IPS-15b (cell line): ENCODE measurements around the gene COL26A1.

Experiments
- H3K27me3 ChIP-seq: one replicate; pipeline ENCODE4 v1.6.1; 2013; ENCODE audit warnings: low read length; ENCODE audit not compliant: control insufficient read depth, insufficient read depth
- H3K36me3 ChIP-seq: one replicate; pipeline ENCODE4 v1.6.1; 2013; ENCODE audit warnings: low read length; ENCODE audit not compliant: control insufficient read depth, insufficient read depth
- H3K4me1 ChIP-seq: one replicate; pipeline ENCODE4 v1.6.1; 2013; ENCODE audit warnings: mild to moderate bottlenecking, low read length; ENCODE audit not compliant: control insufficient read depth, insufficient read depth
- H3K4me3 ChIP-seq: one replicate; pipeline ENCODE4 v1.5.1; 2013; ENCODE audit warnings: low read depth, low read length
- H3K9ac ChIP-seq: one replicate; pipeline ENCODE4 v1.6.1; 2013; ENCODE audit warnings: low read depth, mild to moderate bottlenecking, low read length
- H3K9me3 ChIP-seq: one replicate; pipeline ENCODE4 v1.6.1; 2013; ENCODE audit warnings: mild to moderate bottlenecking, low read length; ENCODE audit not compliant: control insufficient read depth, insufficient read depth

COL26A1 gene

DNA sequence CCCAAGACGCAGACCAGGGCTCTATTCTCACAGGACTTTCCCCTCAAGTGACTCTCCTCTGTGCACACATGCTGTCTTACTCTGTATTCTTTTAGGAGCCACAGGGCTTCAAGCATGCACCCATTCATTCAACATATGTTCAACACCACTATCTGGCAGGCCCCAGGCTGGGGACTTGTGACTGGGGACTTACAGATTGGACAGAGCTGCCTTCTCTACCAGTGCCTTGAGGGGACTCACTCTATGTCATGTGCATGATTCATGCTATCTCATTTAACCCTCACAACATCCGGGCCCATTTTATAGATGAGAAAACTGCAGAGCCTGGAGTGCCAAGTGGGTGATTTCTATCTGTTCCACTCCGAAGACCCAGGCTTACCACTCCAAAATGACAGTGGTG is 232.1 kb downstream of the COL26A1 start:
- H3K9ac ChIP-seq, result no peak overlapping the region
- H3K4me1 ChIP-seq, result no peaks in the 10 kb centered on the region
- H3K9me3 ChIP-seq, result no peaks in the 10 kb centered on the region
- H3K27me3 ChIP-seq, result no peaks in the 10 kb centered on the region
- H3K4me3 ChIP-seq, result no peak overlapping the region
- no peaks in the 10 kb centered on the region for H3K36me3 ChIP-seq

DNA sequence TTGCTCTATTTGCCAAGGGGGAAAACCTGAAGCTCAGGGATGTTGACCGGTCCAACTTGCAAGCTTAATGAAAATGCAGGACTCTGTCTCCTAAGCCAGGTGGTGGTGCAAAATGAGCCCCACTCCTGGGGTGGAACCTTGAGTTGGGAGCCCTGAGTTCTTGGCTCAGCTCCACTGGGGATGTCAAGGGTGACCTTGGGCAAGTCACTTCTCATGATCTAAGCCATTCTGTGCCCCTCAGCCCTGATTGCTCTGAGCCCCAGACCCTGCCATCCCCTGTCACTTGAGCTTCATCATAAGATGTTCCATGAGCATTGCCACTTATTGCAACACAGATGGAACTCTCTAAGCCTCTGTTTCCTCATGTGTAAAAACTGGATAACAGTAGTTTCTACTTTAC is 232.6 kb downstream of the COL26A1 start:
- Histone ChIP-seq H3K4me3 (no peak overlapping the region), H3K4me1 (no peaks in the 10 kb centered on the region), H3K27me3 (no peaks in the 10 kb centered on the region), H3K36me3 (no peaks in the 10 kb centered on the region), H3K9ac (no peak overlapping the region), H3K9me3 (no peaks in the 10 kb centered on the region)

DNA sequence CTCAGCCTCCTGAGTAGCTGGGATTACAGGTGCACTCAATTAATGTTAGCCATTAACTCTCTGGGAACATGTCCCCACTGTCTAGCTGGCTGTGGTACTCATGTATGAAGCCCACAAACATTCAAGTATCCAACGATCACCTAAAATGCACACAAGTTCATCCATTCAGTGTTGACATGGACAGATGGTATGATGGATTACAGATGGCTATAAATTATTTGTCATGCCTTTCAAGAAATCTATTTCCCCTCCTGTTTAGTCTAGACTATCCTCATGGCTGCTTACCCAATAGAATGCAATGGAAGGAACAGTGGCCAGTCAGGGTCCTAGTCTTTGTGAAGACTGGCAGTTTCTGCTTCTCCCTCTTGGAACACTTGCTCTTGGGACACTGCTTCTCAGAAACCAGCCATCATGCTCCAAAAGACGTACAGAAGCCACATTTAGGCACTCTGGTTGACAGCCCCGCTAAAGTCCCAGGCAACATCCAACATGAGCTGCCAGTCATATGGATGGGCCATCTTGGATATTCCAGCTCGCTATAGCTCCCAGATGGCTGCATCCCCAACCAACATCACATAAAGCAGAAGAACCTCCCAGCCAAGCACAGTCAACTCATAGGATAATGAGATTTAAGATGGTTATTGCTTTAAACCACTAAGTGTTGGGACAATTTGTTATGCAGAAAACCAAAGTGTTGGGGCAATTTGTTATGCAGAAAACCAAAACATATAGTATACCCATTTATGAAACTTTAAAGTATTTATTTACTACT is 233.3 kb downstream of the COL26A1 start:
- no peaks in the 10 kb centered on the region for H3K36me3 ChIP-seq
- no peak overlapping the region for H3K9ac ChIP-seq
- H3K4me3 ChIP-seq, result no peak overlapping the region
- no peaks in the 10 kb centered on the region for H3K27me3 ChIP-seq
- no peaks in the 10 kb centered on the region for H3K9me3 ChIP-seq
- H3K4me1 ChIP-seq, result no peaks in the 10 kb centered on the region

DNA sequence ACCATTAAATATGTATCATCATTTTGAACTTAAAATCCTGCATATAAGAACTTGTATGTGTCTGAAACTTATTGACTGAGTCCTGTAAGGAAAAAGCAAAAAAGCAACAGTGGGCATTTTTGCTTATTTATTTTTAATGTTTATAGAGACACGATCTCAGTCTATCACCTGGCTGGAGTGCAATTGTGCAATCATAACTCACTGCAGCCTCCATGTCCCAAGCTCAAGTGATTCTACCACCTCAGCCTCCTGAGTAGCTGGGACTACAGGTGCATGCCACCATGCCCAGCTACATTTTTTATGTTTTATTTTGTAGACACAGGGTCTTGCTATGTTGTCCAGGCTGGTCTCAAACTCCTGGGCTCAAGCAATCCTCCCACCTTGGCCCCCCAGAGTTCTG is 234.2 kb downstream of the COL26A1 start:
- no peak overlapping the region for H3K4me3 ChIP-seq
- H3K36me3 ChIP-seq, result no peaks in the 10 kb centered on the region
- no peaks in the 10 kb centered on the region for H3K27me3 ChIP-seq
- H3K9ac ChIP-seq, result no peak overlapping the region
- no peaks in the 10 kb centered on the region for H3K9me3 ChIP-seq
- H3K4me1 ChIP-seq, result no peaks in the 10 kb centered on the region

DNA sequence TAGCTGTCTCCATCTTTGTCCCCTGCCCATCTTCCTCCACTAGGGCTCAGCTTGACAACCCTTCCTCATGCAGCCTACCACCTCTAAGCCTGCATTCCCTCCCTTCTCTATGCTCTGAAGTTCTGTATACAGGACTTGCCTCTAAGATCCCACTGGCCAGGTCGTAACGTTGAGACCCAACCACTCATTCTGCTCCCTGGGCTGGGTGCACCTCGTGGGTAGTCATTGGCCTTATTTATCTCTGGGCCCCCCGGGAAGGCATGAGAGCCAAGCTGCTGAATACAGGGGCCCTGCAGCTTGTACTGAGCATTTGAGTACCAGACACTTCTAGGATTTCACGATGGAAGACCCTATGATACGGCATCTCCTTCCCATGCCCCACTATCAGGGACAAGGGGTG is 235.3 kb downstream of the COL26A1 start:
- Histone ChIP-seq H3K4me1 (no peaks in the 10 kb centered on the region), H3K9ac (no peak overlapping the region), H3K4me3 (no peak overlapping the region), H3K9me3 (no peaks in the 10 kb centered on the region), H3K27me3 (no peaks in the 10 kb centered on the region), H3K36me3 (no peaks in the 10 kb centered on the region)

DNA sequence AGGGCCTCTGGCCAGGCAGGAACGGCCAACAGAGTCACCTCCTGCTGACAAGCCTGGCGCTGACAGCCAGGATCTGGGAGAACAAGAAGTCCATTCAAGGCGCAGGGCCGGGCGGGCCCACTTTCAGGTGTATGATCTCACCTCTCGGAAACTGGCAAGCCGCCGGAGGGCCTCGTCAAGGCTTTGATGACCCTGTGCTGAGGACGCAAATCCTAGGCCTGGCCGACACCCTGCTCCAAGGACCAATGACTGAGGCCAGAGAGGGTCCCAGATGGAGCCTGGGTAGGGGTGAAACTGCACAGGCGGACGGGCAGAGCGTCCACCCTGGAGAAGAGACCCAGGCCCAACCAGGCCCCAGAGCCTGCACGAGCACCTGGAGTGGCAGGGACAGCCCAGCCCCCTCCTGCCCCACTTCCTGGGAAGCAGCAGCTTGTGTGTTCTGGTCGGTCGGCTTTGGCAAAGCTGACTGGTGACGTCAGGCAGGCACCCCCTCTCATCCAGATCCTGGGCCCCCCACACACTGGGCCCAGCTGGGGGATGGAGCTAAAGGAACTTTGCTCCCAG is 235.8 kb downstream of the COL26A1 start:
- Histone ChIP-seq H3K9ac (no peak overlapping the region), H3K27me3 (no peaks in the 10 kb centered on the region), H3K9me3 (no peaks in the 10 kb centered on the region), H3K4me3 (no peak overlapping the region), H3K36me3 (no peaks in the 10 kb centered on the region), H3K4me1 (no peaks in the 10 kb centered on the region)

DNA sequence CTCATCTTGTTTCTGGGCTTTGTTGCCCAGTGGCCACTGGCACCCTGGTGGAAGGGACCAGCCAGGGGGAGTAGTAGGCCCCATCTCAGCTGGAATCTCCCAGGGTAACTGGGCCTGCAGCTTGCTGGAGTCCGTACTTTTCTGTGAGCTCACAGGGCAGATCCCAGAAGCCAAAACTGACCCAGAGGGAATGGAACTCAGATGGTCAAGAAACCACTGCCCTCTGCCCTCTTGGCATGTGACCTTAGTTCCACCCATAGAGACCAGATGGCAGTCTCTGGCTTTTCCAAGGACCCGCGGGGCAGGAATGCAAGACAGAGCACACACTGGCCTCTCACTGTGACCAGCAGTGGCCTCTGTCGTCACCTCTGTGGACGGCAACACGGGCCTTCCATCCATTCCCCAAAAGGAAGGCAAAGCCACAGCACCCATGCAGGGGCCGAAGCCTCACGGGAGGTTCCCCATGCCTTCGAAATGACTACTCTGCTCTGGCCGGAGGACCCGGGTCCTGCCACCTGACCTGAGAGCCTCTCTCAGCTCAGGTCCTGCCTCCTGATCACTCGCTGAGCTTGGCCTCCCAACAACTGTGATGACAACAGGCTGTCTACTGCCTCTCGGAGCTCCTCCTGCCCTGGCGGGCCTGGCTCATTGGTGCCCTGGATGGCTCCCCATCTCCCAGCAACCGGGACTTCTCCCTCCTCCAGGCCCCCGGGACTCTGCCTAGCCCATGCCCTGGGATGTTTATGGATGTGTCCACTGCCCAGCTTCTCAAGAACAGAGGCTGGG is 236.5 kb downstream of the COL26A1 start:
- H3K27me3 ChIP-seq, result no peaks in the 10 kb centered on the region
- H3K9ac ChIP-seq, result no peak overlapping the region
- H3K9me3 ChIP-seq, result no peaks in the 10 kb centered on the region
- no peaks in the 10 kb centered on the region for H3K4me1 ChIP-seq
- no peak overlapping the region for H3K4me3 ChIP-seq
- no peaks in the 10 kb centered on the region for H3K36me3 ChIP-seq

DNA sequence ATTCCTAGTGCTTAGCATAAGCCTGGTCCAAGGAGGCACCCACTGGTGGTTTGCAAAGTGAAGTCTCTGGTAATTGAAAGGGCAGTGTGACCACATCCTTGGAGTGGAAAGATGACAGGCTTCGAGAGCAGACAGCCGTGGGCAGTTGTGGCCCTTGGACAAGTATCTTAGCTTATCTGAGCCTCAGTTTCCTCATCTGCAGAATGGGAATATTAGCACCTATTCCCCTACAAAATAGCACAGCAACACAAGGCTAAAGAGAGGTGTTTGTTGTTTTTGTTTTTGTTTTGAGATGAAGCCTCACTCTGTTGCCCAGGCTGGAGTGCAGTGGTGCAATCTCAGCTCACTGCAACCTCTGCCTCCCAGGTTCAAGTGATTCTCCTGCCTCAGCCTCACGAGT is 237.1 kb downstream of the COL26A1 start:
- Histone ChIP-seq H3K27me3 (no peaks in the 10 kb centered on the region), H3K9me3 (no peaks in the 10 kb centered on the region), H3K4me1 (no peaks in the 10 kb centered on the region), H3K9ac (no peak overlapping the region), H3K36me3 (no peaks in the 10 kb centered on the region), H3K4me3 (no peak overlapping the region)

DNA sequence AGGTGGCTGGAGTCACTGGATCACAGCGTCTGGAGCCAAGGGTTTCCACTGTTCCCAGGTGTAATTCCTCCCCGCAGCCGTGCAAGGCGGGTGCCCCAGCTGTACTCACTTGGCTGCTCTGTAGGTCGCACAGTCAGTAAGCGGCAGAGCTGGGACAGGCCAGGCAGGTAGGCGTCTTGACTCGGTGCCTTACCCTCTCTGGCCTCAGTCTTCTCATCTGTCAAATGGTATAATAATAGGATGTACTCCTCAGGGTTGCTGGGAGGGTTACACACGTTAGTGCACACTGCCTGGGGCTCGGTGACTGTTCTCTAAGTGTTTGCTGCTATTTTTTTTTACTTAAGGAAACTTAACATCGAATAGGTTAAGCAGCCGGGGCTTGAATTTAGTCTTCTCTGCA is 239.4 kb downstream of the COL26A1 start:
- H3K9ac ChIP-seq, result no peak overlapping the region
- H3K4me1 ChIP-seq, result no peaks in the 10 kb centered on the region
- no peak overlapping the region for H3K4me3 ChIP-seq

DNA sequence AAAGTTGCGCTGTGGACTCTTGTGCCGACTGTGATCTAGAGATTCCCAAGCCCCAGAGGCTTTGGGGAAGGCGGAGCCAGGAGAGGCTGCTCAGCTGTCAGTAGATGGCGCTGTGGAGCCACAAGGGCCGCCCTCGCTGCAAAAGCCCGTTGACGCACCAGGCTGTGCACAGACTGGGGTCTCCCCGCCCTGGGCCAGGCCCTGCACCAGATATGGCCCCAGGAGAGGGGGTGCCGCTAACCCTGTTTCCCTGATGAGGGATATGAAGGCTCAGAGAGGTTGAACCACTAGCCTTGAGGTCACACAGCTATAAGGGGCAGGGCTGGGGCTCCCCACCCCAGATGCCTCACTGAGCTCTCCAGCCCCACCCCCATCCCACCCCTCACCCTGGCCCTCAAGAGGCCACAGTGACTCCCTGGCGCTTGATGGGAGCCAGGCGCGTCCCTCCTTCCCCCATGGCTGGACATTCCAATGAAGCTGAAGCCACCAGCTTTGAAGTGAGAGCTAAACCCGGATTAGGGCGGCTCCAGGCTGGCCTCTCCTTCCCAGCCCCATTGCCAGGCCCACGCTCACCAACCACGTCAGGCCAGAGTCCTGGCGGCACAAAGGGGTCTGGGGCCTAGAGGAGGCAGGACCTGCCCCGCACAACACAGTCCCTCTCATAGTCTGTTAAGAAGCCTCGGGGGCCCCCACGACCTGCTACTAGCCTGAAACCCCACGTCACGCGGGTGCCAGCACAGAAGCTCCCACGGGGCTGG is 240.0 kb downstream of the COL26A1 start:
- no peaks in the 10 kb centered on the region for H3K36me3 ChIP-seq
- H3K27me3 ChIP-seq, result no peaks in the 10 kb centered on the region
- no peak overlapping the region for H3K4me3 ChIP-seq
- no peaks in the 10 kb centered on the region for H3K4me1 ChIP-seq
- no peak overlapping the region for H3K9ac ChIP-seq
- no peaks in the 10 kb centered on the region for H3K9me3 ChIP-seq

More for the DNA sequence above, 239.4 kb downstream of the COL26A1 start:
- no peaks in the 10 kb centered on the region for H3K27me3 ChIP-seq
- no peaks in the 10 kb centered on the region for H3K36me3 ChIP-seq
- no peaks in the 10 kb centered on the region for H3K9me3 ChIP-seq

DNA sequence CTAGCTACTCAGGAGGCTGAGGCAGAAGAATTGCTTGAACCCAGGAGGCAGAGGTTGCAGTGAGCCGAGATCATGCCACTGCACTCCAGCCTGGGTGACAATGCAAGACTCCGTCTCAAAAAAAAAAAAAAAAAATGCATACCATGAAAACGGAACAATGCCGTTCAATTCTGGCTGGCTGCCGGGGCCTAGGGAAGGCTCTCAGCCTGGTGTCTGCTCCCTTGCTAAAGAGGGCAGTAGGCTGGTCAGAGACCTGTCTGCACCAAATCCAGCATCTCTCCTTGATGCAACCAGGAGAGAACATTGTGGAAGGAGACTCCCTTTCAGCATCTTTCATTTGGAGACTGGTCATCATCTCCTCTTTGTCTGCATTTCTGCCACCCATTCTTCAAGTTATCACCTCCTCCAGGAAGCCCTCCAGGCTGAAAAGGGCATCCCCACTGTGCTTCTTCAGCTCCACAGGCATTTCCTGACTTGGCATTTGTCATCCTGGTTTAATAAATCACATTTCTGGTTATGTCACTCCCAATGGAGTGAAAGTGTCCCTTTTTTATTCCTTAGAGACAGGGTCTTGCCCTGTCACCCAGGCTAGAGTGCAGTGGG is 241.8 kb downstream of the COL26A1 start:
- H3K4me3 ChIP-seq, result no peak overlapping the region
- no peak overlapping the region for H3K9ac ChIP-seq
- H3K27me3 ChIP-seq, result no peaks in the 10 kb centered on the region
- no peaks in the 10 kb centered on the region for H3K9me3 ChIP-seq
- H3K4me1 ChIP-seq, result no peaks in the 10 kb centered on the region
- no peaks in the 10 kb centered on the region for H3K36me3 ChIP-seq
